ENCODE results near the gene PAX5.

Gene PAX5

GRCh38 chr9:36906492-36906891 is 127.6 kb downstream of the PAX5 start:
- DNase-seq (ENCODE audit: low read depth) = no peak
- TF ChIP-seq CTCF (conservative IDR thresholded peaks at IDR 0.05; ENCODE audit: control insufficient read depth, insufficient read depth, low read depth, low read length) = no peak
- no peak overlapping the region for H3K4me3 ChIP-seq (ENCODE audit: control insufficient read depth, low read depth, low read length)

- no peak overlapping the region for H3K4me3 ChIP-seq (ENCODE audit: control insufficient read depth, low read depth, low read length)
Measured at GRCh38 chr9:36905101-36906066, 128.7 kb downstream of the PAX5 start.

GRCh38 chr9:36903541-36904435 is 130.3 kb downstream of the PAX5 start:
- no peak for TF ChIP-seq CTCF (conservative IDR thresholded peaks at IDR 0.05; ENCODE audit: control insufficient read depth, insufficient read depth, low read depth, low read length)
- no peak overlapping the region for H3K4me3 ChIP-seq (ENCODE audit: control insufficient read depth, low read depth, low read length)
- DNase-seq (ENCODE audit: low read depth) = peak; percentile 71

More at GRCh38 chr9:36905101-36906066, 128.7 kb downstream of the PAX5 start:
- DNase-seq (ENCODE audit: low read depth) = no peak
- TF ChIP-seq CTCF (conservative IDR thresholded peaks at IDR 0.05; ENCODE audit: control insufficient read depth, insufficient read depth, low read depth, low read length) = no peak

- no peak overlapping the region for H3K4me3 ChIP-seq (ENCODE audit: control insufficient read depth, low read depth, low read length)
- DNase-seq (ENCODE audit: low read depth) = no peak
- no peak for TF ChIP-seq CTCF (conservative IDR thresholded peaks at IDR 0.05; ENCODE audit: control insufficient read depth, insufficient read depth, low read depth, low read length)
Measured at GRCh38 chr9:36902861-36903524, 131.1 kb downstream of the PAX5 start.

GRCh38 chr9:36902080-36902716 is 131.9 kb downstream of the PAX5 start:
- DNase-seq (ENCODE audit: low read depth) = no peak
- no peak for TF ChIP-seq CTCF (conservative IDR thresholded peaks at IDR 0.05; ENCODE audit: control insufficient read depth, insufficient read depth, low read depth, low read length)
- H3K4me3 ChIP-seq (ENCODE audit: control insufficient read depth, low read depth, low read length) = no peak overlapping the region

- H3K4me3 ChIP-seq (ENCODE audit: control insufficient read depth, low read depth, low read length) = no peak overlapping the region
- TF ChIP-seq CTCF (conservative IDR thresholded peaks at IDR 0.05; ENCODE audit: control insufficient read depth, insufficient read depth, low read depth, low read length) = no peak
- no peak for DNase-seq (ENCODE audit: low read depth)
Measured at GRCh38 chr9:36901528-36901927, 132.5 kb downstream of the PAX5 start.

Data from fibroblast of mammary gland (primary cell).